Measurements from ENCODE around the gene NEURL1B. TPM values are rescaled to one million over a fixed set of nuclear protein-coding genes. Genes with fewer than 3 reads are reported as not detected.

The NEURL1B gene
- total and polyA plus RNA-seq, 2 donors (not counting 1 experiment from before 2014, with no cell fraction given) = 0.06 to 0.17 TPM

- no peak for ATAC-seq (ENCODE audit: low read depth)
- H2AFZ ChIP-seq (ENCODE audit: insufficient read depth, low read depth, low read length, poor library complexity, severe bottlenecking) = no peak overlapping the region
- CTCF ChIA-PET = interaction anchor here (1.1 to 1.4 kb wide), 2 partner anchors 12 to 13 kb away, joined by 6 read pairs; no protein-coding TSS in a partner anchor
- peaks cover 0 to 10% (median 0%) of the 10 kb centered on the region in 3 donors for H3K9me3 ChIP-seq (ENCODE audit: control extremely low read depth in 1 of 3, control insufficient read depth in 2 of 3, insufficient read depth in 1 of 3, low read length in 2 of 3)
- intact Hi-C loops (cut with micrococcal nuclease) = no loop called here
- no peak for DNase-seq
- no peak for TF ChIP-seq CTCF (IDR thresholded peaks at IDR 0.05)
- TF ChIP-seq EZH2 (IDR thresholded peaks at IDR 0.05; ENCODE audit: borderline replicate concordance, insufficient read depth, low read depth, low read length, poor library complexity, severe bottlenecking) = no peak
- POLR2A ChIA-PET = no interaction called here
- no peaks in the 10 kb centered on the region for H3K36me3 ChIP-seq (replicated peaks in 1 of 2; ENCODE audit: control extremely low read depth in 1 of 2, control insufficient read depth in 1 of 2, extremely low read depth in 1 of 2, insufficient read depth in 2 of 2, low read length in 1 of 2)
- no peak overlapping the region for H3K4me2 ChIP-seq (replicated peaks; ENCODE audit: low read depth, low read length, poor library complexity, severe bottlenecking)
- H3K27me3 ChIP-seq (replicated peaks in 1 of 4; ENCODE audit: control extremely low read depth in 1 of 4, control insufficient read depth in 3 of 4, insufficient read depth in 4 of 4, low read length in 3 of 4) = no peaks in the 10 kb centered on the region
- Mint-ChIP-seq H3K4me1 (peaks cover 33% of the 10 kb centered on the region), H3K4me3 (peak overlapping the region; percentile 86), H3K27ac (peak overlapping the region; percentile 83), H3K27me3 (peaks cover 2% of the 10 kb centered on the region), H3K9me3 (ENCODE audit: insufficient read depth) (peaks cover 6% of the 10 kb centered on the region)
- 93% methylated on average over 3 of the region's 4 CpGs for WGBS (ENCODE audit: insufficient coverage)
- H3K27ac ChIP-seq (ENCODE audit: low read length in 2 of 2) = no peak overlapping the region
- no peak overlapping the region for H3K9ac ChIP-seq (ENCODE audit: low read length)
- no peaks in the 10 kb centered on the region for H3K79me2 ChIP-seq (ENCODE audit: control insufficient read depth, insufficient read depth, low read length)
- no peaks in the 10 kb centered on the region for H4K20me1 ChIP-seq (ENCODE audit: control insufficient read depth, insufficient read depth, low read length, poor library complexity, severe bottlenecking)
- peaks cover 14 to 22% of the 10 kb centered on the region in 2 donors for H3K4me1 ChIP-seq (ENCODE audit: control insufficient read depth in 2 of 2, insufficient read depth in 2 of 2, low read length in 2 of 2)
- H3K4me3 ChIP-seq (ENCODE audit: control extremely low read depth in 1 of 5, extremely low read depth in 1 of 5, insufficient read depth in 1 of 5, low read depth in 2 of 5, low read length in 4 of 5) = no peak overlapping the region
These were observed 44.0 kb downstream of the NEURL1B start for GRCh38 chr5:172685091-172685490.

- Histone ChIP-seq H3K4me3 (ENCODE audit: control extremely low read depth in 1 of 5, extremely low read depth in 1 of 5, insufficient read depth in 1 of 5, low read depth in 2 of 5, low read length in 4 of 5) (no peak overlapping the region), H4K20me1 (ENCODE audit: control insufficient read depth, insufficient read depth, low read length, poor library complexity, severe bottlenecking) (no peaks in the 10 kb centered on the region), H3K79me2 (ENCODE audit: control insufficient read depth, insufficient read depth, low read length) (no peaks in the 10 kb centered on the region), H3K4me2 (replicated peaks; ENCODE audit: low read depth, low read length, poor library complexity, severe bottlenecking) (no peak overlapping the region), H3K27ac (ENCODE audit: low read length in 2 of 2) (no peak overlapping the region), H3K4me1 (ENCODE audit: control insufficient read depth in 2 of 2, insufficient read depth in 2 of 2, low read length in 2 of 2) (peaks cover 14 to 19% of the 10 kb centered on the region in 2 donors), H3K27me3 (replicated peaks in 1 of 4; ENCODE audit: control extremely low read depth in 1 of 4, control insufficient read depth in 3 of 4, insufficient read depth in 4 of 4, low read length in 3 of 4) (no peaks in the 10 kb centered on the region), H3K9me3 (ENCODE audit: control extremely low read depth in 1 of 3, control insufficient read depth in 2 of 3, insufficient read depth in 1 of 3, low read length in 2 of 3) (peaks cover 0 to 8% (median 0%) of the 10 kb centered on the region in 3 donors), H3K9ac (ENCODE audit: low read length) (no peak overlapping the region), H2AFZ (ENCODE audit: insufficient read depth, low read depth, low read length, poor library complexity, severe bottlenecking) (no peak overlapping the region), H3K36me3 (replicated peaks in 1 of 2; ENCODE audit: control extremely low read depth in 1 of 2, control insufficient read depth in 1 of 2, extremely low read depth in 1 of 2, insufficient read depth in 2 of 2, low read length in 1 of 2) (no peaks in the 10 kb centered on the region)
- Mint-ChIP-seq H3K4me1 (peaks cover 29% of the 10 kb centered on the region), H3K9me3 (ENCODE audit: insufficient read depth) (peaks cover 3% of the 10 kb centered on the region), H3K27ac (no peak overlapping the region), H3K4me3 (no peak overlapping the region), H3K27me3 (peaks cover 2% of the 10 kb centered on the region)
- ChIA-PET CTCF (interaction anchor here (1.4 kb wide), 1 partner anchor 11 kb away, joined by 6 read pairs; no protein-coding TSS in a partner anchor), POLR2A (no interaction called here)
- WGBS (ENCODE audit: insufficient coverage) = 100% methylated on average over 9 of the region's 10 CpGs
- intact Hi-C loops (cut with micrococcal nuclease) = no loop called here
- ATAC-seq (ENCODE audit: low read depth) (no peak), DNase-seq (no peak)
- TF ChIP-seq EZH2 (IDR thresholded peaks at IDR 0.05; ENCODE audit: borderline replicate concordance, insufficient read depth, low read depth, low read length, poor library complexity, severe bottlenecking) (no peak), CTCF (IDR thresholded peaks at IDR 0.05) (no peak)
These were observed 45.0 kb downstream of the NEURL1B start for GRCh38 chr5:172686111-172686510.

All from B cell (primary cell).